Endodermal cell (in vitro differentiated cells): ENCODE results near the gene CAPN14. TPM values are rescaled to one million over a fixed set of nuclear protein-coding genes. Genes with fewer than 3 reads are reported as not detected.
"Not testable (repeated sequence)": the region's sequence is repeated elsewhere in the genome, so short reads cannot be mapped to it uniquely, and the experiment has no call there.

Experiments used
- DNase-seq: peaks from one replicate; pipeline ENCODE4 v3.0.0-alpha.2; 2017
- H3K27ac ChIP-seq: 2 replicates; pipeline ENCODE4 v1.5.1; 2013; ENCODE audit warnings: mild to moderate bottlenecking, low read depth, low read length, moderate library complexity
- H3K27me3 ChIP-seq: 2 replicates; pipeline ENCODE4 v1.6.1; 2013; ENCODE audit warnings: mild to moderate bottlenecking, low read length, moderate library complexity; ENCODE audit not compliant: insufficient read depth, control insufficient read depth, poor library complexity, severe bottlenecking
- H3K36me3 ChIP-seq: 2 replicates; pipeline ENCODE4 v1.7.0; 2013; ENCODE audit warnings: mild to moderate bottlenecking, low read length, moderate library complexity; ENCODE audit not compliant: control insufficient read depth, insufficient read depth
- H3K4me1 ChIP-seq: one replicate; pipeline ENCODE4 v1.7.0; 2013; ENCODE audit warnings: low read length; ENCODE audit not compliant: control insufficient read depth, insufficient read depth
- H3K4me3 ChIP-seq: 2 replicates; pipeline ENCODE4 v1.5.1; 2013; ENCODE audit warnings: mild to moderate bottlenecking, low read length, moderate library complexity
- H3K9ac ChIP-seq: 2 replicates; pipeline ENCODE4 v1.6.1; 2013; ENCODE audit warnings: mild to moderate bottlenecking, low read length, moderate library complexity; ENCODE audit not compliant: poor library complexity, severe bottlenecking; ENCODE audit errors: extremely low read depth
- H3K9me3 ChIP-seq: 2 replicates; pipeline ENCODE4 v1.6.1; 2013; ENCODE audit warnings: mild to moderate bottlenecking, low read length, moderate library complexity; ENCODE audit not compliant: control insufficient read depth
- H3K27ac Mint-ChIP-seq: 2 replicates; pipeline ENCODE4 v1.8.0; 2020; ENCODE audit warnings: mixed read lengths
- H3K27me3 Mint-ChIP-seq: 2 replicates; pipeline ENCODE4 v1.8.0; 2021; ENCODE audit warnings: mild to moderate bottlenecking, mixed read lengths; ENCODE audit not compliant: insufficient read depth
- H3K36me3 Mint-ChIP-seq: 2 replicates; pipeline ENCODE4 v1.8.0; 2020; ENCODE audit warnings: low read depth, mixed read lengths
- H3K4me1 Mint-ChIP-seq: 2 replicates; pipeline ENCODE4 v1.8.0; 2020; ENCODE audit warnings: mixed read lengths
- H3K4me3 Mint-ChIP-seq: 2 replicates; pipeline ENCODE4 v1.8.0; 2020; ENCODE audit warnings: mild to moderate bottlenecking, moderate library complexity, mixed read lengths
- H3K9me3 Mint-ChIP-seq: 2 replicates; pipeline ENCODE4 v1.8.0; 2020; ENCODE audit warnings: mild to moderate bottlenecking, mixed read lengths
- CTCF ChIP-seq: fragments of 200-600 bp; sonication (generic); conservative IDR thresholded peaks from 2 replicates; pipeline ENCODE4 v1.5.0; 2021; ENCODE audit warnings: antibody characterized with exemption, mild to moderate bottlenecking
- WGBS, 2 experiments: methylation state at CpG; one replicate each; pipeline versions ENCODE4 v1.1.5 to v1.1.7; 2013; ENCODE audit warnings: missing lambda C conversion rate in 2 of 2, mixed read lengths in 1 of 2; ENCODE audit not compliant: insufficient coverage in 1 of 2, insufficient read length in 1 of 2; 5-methylcytosine and 5-hydroxymethylcytosine counted together
- total RNA-seq, 2 donors: library from RNA; stranded (reverse); fragmentation: NEBNext Ultra II Directional in 1 of 2; extraction: Animal tissue kit (Norgen Biotek cat#: 25700) in 1 of 2; gene quantifications; 2 replicates in 1 of 2; 3 replicates in 1 of 2; pipeline ENCODE4 v1.2.1, GENCODE V29; 2021

CAPN14 gene
- total RNA-seq, 2 donors from 2014 or later: 0.31 to 0.40 TPM

- no peak for TF ChIP-seq CTCF
- H3K36me3 Mint-ChIP-seq: no peaks in the 10 kb centered on the region
- WGBS, 2 experiments: 86 to 89% methylated on average over 1 to 4 of the region's 4 CpGs
- peak; percentile 10 for DNase-seq
- H3K27me3 ChIP-seq: peaks cover 28% of the 10 kb centered on the region
- no peak overlapping the region for H3K27ac ChIP-seq
- peaks cover 8% of the 10 kb centered on the region for H3K9me3 Mint-ChIP-seq
- no peaks in the 10 kb centered on the region for H3K4me1 ChIP-seq
- H3K27me3 Mint-ChIP-seq: peaks cover 43% of the 10 kb centered on the region
- H3K36me3 ChIP-seq: no peaks in the 10 kb centered on the region
- H3K4me3 Mint-ChIP-seq: no peak overlapping the region
- H3K9me3 ChIP-seq: no peaks in the 10 kb centered on the region
- no peak overlapping the region for H3K4me3 ChIP-seq
- no peak overlapping the region for H3K9ac ChIP-seq
- H3K27ac Mint-ChIP-seq: no peak overlapping the region
- no peaks in the 10 kb centered on the region for H3K4me1 Mint-ChIP-seq
Observed at GRCh38 chr2:31187166-31187565, 30.1 kb downstream of the CAPN14 start.

- H3K4me3 ChIP-seq, H3K27ac Mint-ChIP-seq, H3K4me1 Mint-ChIP-seq, H3K36me3 ChIP-seq, H3K36me3 Mint-ChIP-seq, H3K9me3 ChIP-seq, H3K9me3 Mint-ChIP-seq, H3K4me3 Mint-ChIP-seq, H3K27ac ChIP-seq, H3K9ac ChIP-seq, H3K4me1 ChIP-seq: not testable (repeated sequence)
- peaks cover 49% of the 10 kb centered on the region for H3K27me3 Mint-ChIP-seq
- H3K27me3 ChIP-seq: peaks cover 28% of the 10 kb centered on the region
- DNase-seq: peak; percentile 7
- WGBS, 2 experiments: 79 to 85% methylated on average over 7 of the region's 7 CpGs
Observed at GRCh38 chr2:31183973-31184372, 33.3 kb downstream of the CAPN14 start.

DNA sequence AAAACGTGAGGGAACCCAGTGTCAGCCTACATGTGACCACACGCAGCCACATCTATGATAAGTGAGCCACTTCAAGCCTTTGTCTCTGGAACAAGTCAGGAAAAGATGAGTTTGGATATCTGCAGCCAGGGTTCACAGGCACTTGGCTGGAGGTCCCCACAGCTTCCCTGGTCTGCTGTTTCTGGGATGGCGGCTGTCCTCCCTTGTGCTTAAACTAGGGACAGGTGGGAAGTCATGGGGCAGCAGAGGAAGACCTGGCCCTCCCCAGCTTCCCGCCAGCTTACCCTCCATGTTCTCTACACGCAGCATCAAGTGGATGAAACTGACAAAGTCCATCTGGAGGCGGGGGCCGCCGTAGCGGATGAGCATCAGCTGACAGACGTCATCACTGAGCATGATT, 40.6 kb downstream of the CAPN14 start:
- peaks cover 31% of the 10 kb centered on the region for H3K27me3 ChIP-seq
- Mint-ChIP-seq H3K27me3 (peaks cover 56% of the 10 kb centered on the region), H3K9me3 (no peaks in the 10 kb centered on the region), H3K27ac (no peak overlapping the region), H3K36me3 (no peaks in the 10 kb centered on the region), H3K4me3 (no peak overlapping the region), H3K4me1 (no peaks in the 10 kb centered on the region)
- 87 to 89% methylated on average over 10 of the region's 10 CpGs for WGBS, 2 experiments
- DNase-seq: no peak
- no peak for TF ChIP-seq CTCF
- no peak overlapping the region for H3K4me3 ChIP-seq
- no peaks in the 10 kb centered on the region for H3K36me3 ChIP-seq
- no peak overlapping the region for H3K27ac ChIP-seq
- no peaks in the 10 kb centered on the region for H3K9me3 ChIP-seq
- H3K4me1 ChIP-seq: no peaks in the 10 kb centered on the region
- H3K9ac ChIP-seq: no peak overlapping the region

DNA sequence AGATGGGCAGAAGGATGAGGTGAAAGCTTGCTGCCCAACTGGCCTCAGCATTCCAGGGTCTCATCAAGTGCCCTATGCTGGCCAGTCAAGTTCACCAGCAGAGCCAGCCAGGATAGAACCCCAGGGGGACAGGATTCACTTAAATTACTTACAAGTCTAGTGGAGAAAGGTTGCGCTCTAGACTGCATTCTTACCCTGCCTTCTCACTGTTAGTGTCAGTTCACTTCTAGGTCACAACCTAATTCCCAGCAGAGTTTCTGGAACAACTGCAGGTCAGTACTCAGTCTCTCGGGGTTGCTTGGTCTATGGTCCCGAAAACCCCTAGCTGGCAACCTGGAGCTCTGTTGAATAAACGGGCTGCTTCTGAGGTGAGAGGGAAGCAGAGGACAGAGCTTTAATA, 46.2 kb downstream of the CAPN14 start:
- no peak for DNase-seq

More for the DNA sequence above, 46.2 kb downstream of the CAPN14 start:
- Histone ChIP-seq H3K9me3 (no peaks in the 10 kb centered on the region), H3K27ac (no peak overlapping the region), H3K9ac (no peak overlapping the region), H3K36me3 (no peaks in the 10 kb centered on the region), H3K27me3 (peaks cover 70% of the 10 kb centered on the region), H3K4me3 (no peak overlapping the region), H3K4me1 (peaks cover 2% of the 10 kb centered on the region)
- no peak for TF ChIP-seq CTCF
- WGBS, 2 experiments: 90% methylated on average over 4 of the region's 4 CpGs; no CpG with 5 or more reads in 1 of the 2 experiments
- H3K9me3 Mint-ChIP-seq: no peaks in the 10 kb centered on the region
- no peak overlapping the region for H3K4me3 Mint-ChIP-seq
- H3K36me3 Mint-ChIP-seq: no peaks in the 10 kb centered on the region
- no peak overlapping the region for H3K27ac Mint-ChIP-seq
- H3K27me3 Mint-ChIP-seq: peaks cover 72% of the 10 kb centered on the region
- H3K4me1 Mint-ChIP-seq: no peaks in the 10 kb centered on the region
